OCI-LY1 (cell line): ENCODE measurements around the gene HMGXB3.

Source experiments
- H2AFZ ChIP-seq: fragments of 200-600 bp; sonication (generic), shearing (Covaris generic); 2 replicates; pipeline ENCODE4 v1.6.0; 2014; ENCODE audit warnings: antibody characterized with exemption, mild to moderate bottlenecking, low read length
- H3F3A ChIP-seq: fragments of 200-600 bp; sonication (generic), shearing (Covaris generic); 2 replicates; pipeline ENCODE4 v1.6.0; 2014; ENCODE audit warnings: mild to moderate bottlenecking, antibody characterized with exemption, low read length, moderate library complexity; ENCODE audit not compliant: insufficient read depth
- H3K27ac ChIP-seq: fragments of 200-600 bp; sonication (generic); 2 replicates; pipeline ENCODE4 v1.5.1; 2014; ENCODE audit warnings: low read length, mixed run types, mild to moderate bottlenecking, low read depth; ENCODE audit not compliant: poor library complexity, severe bottlenecking
- H3K27me3 ChIP-seq: fragments of 200-600 bp; sonication (generic); 2 replicates; pipeline ENCODE4 v1.6.0; 2014; ENCODE audit warnings: antibody characterized with exemption, mild to moderate bottlenecking, low read length, moderate library complexity; ENCODE audit not compliant: insufficient read depth
- H3K36me3 ChIP-seq: fragments of 200-600 bp; sonication (generic); 2 replicates; pipeline ENCODE4 v1.6.1; 2014; ENCODE audit warnings: mild to moderate bottlenecking, antibody characterized with exemption, low read length, moderate library complexity, mixed read lengths; ENCODE audit not compliant: insufficient read depth
- H3K4me1 ChIP-seq: fragments of 200-600 bp; sonication (generic); 2 replicates; pipeline ENCODE4 v1.5.1; 2014; ENCODE audit warnings: mild to moderate bottlenecking, low read length, moderate library complexity; ENCODE audit not compliant: insufficient read depth, severe bottlenecking
- H3K4me2 ChIP-seq: fragments of 200-600 bp; sonication (generic), shearing (Covaris generic); 2 replicates; pipeline ENCODE4 v1.6.1; 2014; ENCODE audit warnings: low read length
- H3K4me3 ChIP-seq: fragments of 200-600 bp; sonication (generic); 2 replicates; pipeline ENCODE4 v1.5.1; 2014; ENCODE audit warnings: low read length, low read depth, mild to moderate bottlenecking, mixed read lengths; ENCODE audit not compliant: poor library complexity, severe bottlenecking
- H3K79me2 ChIP-seq: fragments of 200-600 bp; shearing (Covaris generic); 2 replicates; pipeline ENCODE4 v1.6.1; 2016; ENCODE audit warnings: mixed run types, low read length, mixed read lengths; ENCODE audit not compliant: insufficient read depth
- H3K9ac ChIP-seq: fragments of 200-600 bp; sonication (generic), shearing (Covaris generic); 2 replicates; pipeline ENCODE4 v1.6.1; 2014; ENCODE audit warnings: mild to moderate bottlenecking, low read length, mixed read lengths
- H3K9me2 ChIP-seq: fragments of 200-600 bp; sonication (generic), shearing (Covaris generic); 2 replicates; pipeline ENCODE4 v1.6.1; 2014; ENCODE audit warnings: low read depth, mild to moderate bottlenecking, low read length, mixed read lengths
- H3K9me3 ChIP-seq: fragments of 200-600 bp; shearing (Covaris generic); 2 replicates; pipeline ENCODE4 v1.6.1; 2014; ENCODE audit warnings: low read length, mixed read lengths
- H4K20me1 ChIP-seq: fragments of 200-600 bp; sonication (generic), shearing (Covaris generic); 2 replicates; pipeline ENCODE4 v1.6.0; 2016; ENCODE audit warnings: mild to moderate bottlenecking, low read length; ENCODE audit not compliant: insufficient read depth
- CTCF ChIP-seq: fragments of 200-600 bp; sonication (generic), shearing (Covaris generic); IDR thresholded peaks from 2 replicates; pipeline ENCODE4 v1.5.1; 2017; ENCODE audit warnings: mild to moderate bottlenecking, antibody characterized with exemption, low read length, moderate library complexity, mixed read lengths
- EZH2 ChIP-seq: fragments of 200-600 bp; sonication (generic), shearing (Covaris generic); IDR thresholded peaks from 2 replicates; pipeline ENCODE4 v1.8.0; 2017; ENCODE audit warnings: borderline replicate concordance, mixed run types, mild to moderate bottlenecking, antibody characterized with exemption, low read length, moderate library complexity, mixed read lengths

The HMGXB3 gene

GRCh38 chr5:150077060-150077459 is 76.5 kb downstream of the HMGXB3 start:
- H3K4me3 ChIP-seq: no peak overlapping the region
- H3K36me3 ChIP-seq: no peaks in the 10 kb centered on the region
- TF ChIP-seq CTCF (no peak), EZH2 (no peak)

GRCh38 chr5:150077996-150078801 is 77.7 kb downstream of the HMGXB3 start:
- TF ChIP-seq EZH2 (no peak), CTCF (no peak)
- no peaks in the 10 kb centered on the region for H3K4me1 ChIP-seq
- no peak overlapping the region for H3K27ac ChIP-seq
- H3K79me2 ChIP-seq: no peaks in the 10 kb centered on the region
- H3K36me3 ChIP-seq: no peaks in the 10 kb centered on the region
- H3K9me2 ChIP-seq: no peaks in the 10 kb centered on the region
- no peak overlapping the region for H2AFZ ChIP-seq
- H3K9ac ChIP-seq: no peak overlapping the region
- H3K27me3 ChIP-seq: peaks cover 11% of the 10 kb centered on the region
- no peaks in the 10 kb centered on the region for H3F3A ChIP-seq
- no peaks in the 10 kb centered on the region for H4K20me1 ChIP-seq
- H3K9me3 ChIP-seq: no peaks in the 10 kb centered on the region
- H3K4me3 ChIP-seq: no peak overlapping the region
- no peak overlapping the region for H3K4me2 ChIP-seq

More at GRCh38 chr5:150077060-150077459, 76.5 kb downstream of the HMGXB3 start:
- Histone ChIP-seq H3K9ac (no peak overlapping the region), H3K9me2 (no peaks in the 10 kb centered on the region), H3F3A (no peaks in the 10 kb centered on the region), H3K79me2 (no peaks in the 10 kb centered on the region), H3K4me1 (no peaks in the 10 kb centered on the region), H3K4me2 (no peak overlapping the region), H2AFZ (no peak overlapping the region), H3K27me3 (peaks cover 11% of the 10 kb centered on the region), H3K27ac (no peak overlapping the region), H4K20me1 (no peaks in the 10 kb centered on the region), H3K9me3 (no peaks in the 10 kb centered on the region)

- H2AFZ ChIP-seq: no peak overlapping the region
- no peaks in the 10 kb centered on the region for H3F3A ChIP-seq
- H3K9me2 ChIP-seq: no peaks in the 10 kb centered on the region
- H3K4me1 ChIP-seq: no peaks in the 10 kb centered on the region
- H3K79me2 ChIP-seq: no peaks in the 10 kb centered on the region
- no peak overlapping the region for H3K4me2 ChIP-seq
- no peaks in the 10 kb centered on the region for H4K20me1 ChIP-seq
- no peak overlapping the region for H3K9ac ChIP-seq
- TF ChIP-seq EZH2 (no peak), CTCF (no peak)
- H3K4me3 ChIP-seq: no peak overlapping the region
- H3K27me3 ChIP-seq: peaks cover 6% of the 10 kb centered on the region; the same call in 1 of the 2 replicates
- no peak overlapping the region for H3K27ac ChIP-seq
- H3K9me3 ChIP-seq: no peaks in the 10 kb centered on the region
- H3K36me3 ChIP-seq: no peaks in the 10 kb centered on the region
Measured at GRCh38 chr5:150078802-150079689, 78.5 kb downstream of the HMGXB3 start.
